Endothelial cell of umbilical vein (primary cell): ENCODE measurements around the gene SLC5A10. TPM values are rescaled to one million over a fixed set of nuclear protein-coding genes. Genes with fewer than 3 reads are reported as not detected.

ENCODE experiments used
- BruUV-seq: library from RNA; stranded (reverse); fragments of 400-500 nt; replicated peaks from 2 replicates; lab custom pipeline; 2021; lab: Mats Ljungman, UMichigan
- CTCF ChIA-PET: fragments of 300-600, 350-600 bp; sonication (Branson Sonifier 250); formaldehyde crosslinking; loops from one replicate; lab custom pipeline; 2021; ENCODE audit warnings: antibody characterized with exemption, inconsistent platforms; lab: Charles Lee
- POLR2A ChIA-PET: fragments of 300-600, 350-600 bp; sonication (Branson Sonifier 250); formaldehyde crosslinking; loops from one replicate; lab custom pipeline; 2021; ENCODE audit warnings: antibody characterized with exemption, inconsistent platforms; lab: Charles Lee
- DNase-seq: peaks from one replicate; pipeline ENCODE4 v3.0.0-alpha.2; 2011; ENCODE audit warnings: low read depth, low spot score
- FAIRE-seq: peaks from 2 replicates; lab custom pipeline; 2011; peaks lifted over from hg19 to GRCh38; lab: Jason Lieb, UNC
- H2AFZ ChIP-seq: 2 replicates; pipeline ENCODE4 v1.6.0; 2012; ENCODE audit warnings: low read depth, low read length, control low read depth, inconsistent platforms
- H3K27ac ChIP-seq: 2 replicates; pipeline ENCODE4 v1.5.1; 2011; ENCODE audit warnings: low read depth, mild to moderate bottlenecking, control low read depth, low read length, moderate library complexity; ENCODE audit not compliant: insufficient read depth
- H3K27me3 ChIP-seq, 2 experiments: 2 replicates each; pipeline versions ENCODE4 v1.6.0 to v1.6.1; 2011; ENCODE audit warnings: low read length in 2 of 2, mixed read lengths in 1 of 2; ENCODE audit not compliant: control insufficient read depth in 2 of 2, insufficient read depth in 2 of 2
- H3K36me3 ChIP-seq, 2 experiments: 2 replicates in 1 of 2; 3 replicates in 1 of 2; pipeline ENCODE4 v1.5.1; 2011; ENCODE audit warnings: low read length in 2 of 2, mild to moderate bottlenecking in 1 of 2, moderate library complexity in 1 of 2; ENCODE audit not compliant: control insufficient read depth in 2 of 2, insufficient read depth in 2 of 2; ENCODE audit errors: extremely low read depth in 1 of 2
- H3K4me1 ChIP-seq: 3 replicates; pipeline ENCODE4 v1.5.1; 2011; ENCODE audit warnings: mild to moderate bottlenecking, low read length; ENCODE audit not compliant: control insufficient read depth, insufficient read depth; ENCODE audit errors: extremely low read depth
- H3K4me2 ChIP-seq: 2 replicates; pipeline ENCODE4 v1.6.1; 2011; ENCODE audit warnings: low read length, control low read depth, mixed read lengths; ENCODE audit not compliant: insufficient read depth
- H3K4me3 ChIP-seq, 3 experiments: fragments of 200-600 bp in 1 of 3; sonication (generic), shearing (Covaris generic) in 1 of 3; replicated peaks in 1 of 3; 2 replicates each; pipeline ENCODE4 v1.5.1; 2011 to 2016; ENCODE audit warnings: control low read depth in 3 of 3, low read length in 3 of 3, mild to moderate bottlenecking in 2 of 3, inconsistent platforms in 1 of 3, low read depth in 1 of 3, moderate library complexity in 1 of 3; ENCODE audit not compliant: insufficient read depth in 1 of 3
- H3K79me2 ChIP-seq: 2 replicates; pipeline ENCODE4 v1.6.0; 2012; ENCODE audit warnings: low read length, inconsistent platforms; ENCODE audit not compliant: control insufficient read depth, insufficient read depth
- H3K9ac ChIP-seq: replicated peaks from 2 replicates; pipeline ENCODE3; 2011; ENCODE audit warnings: low read length, control low read depth; ENCODE audit not compliant: insufficient read depth; ENCODE audit errors: extremely low read depth
- H3K9me1 ChIP-seq: replicated peaks from 3 replicates; pipeline ENCODE4 v1.6.0; 2011; ENCODE audit warnings: mild to moderate bottlenecking, low read length; ENCODE audit not compliant: control insufficient read depth, insufficient read depth; ENCODE audit errors: extremely low read depth
- H3K9me3 ChIP-seq: replicated peaks from 2 replicates; pipeline ENCODE4 v1.5.1; 2012; ENCODE audit warnings: low read length, inconsistent platforms; ENCODE audit not compliant: control insufficient read depth, insufficient read depth
- H4K20me1 ChIP-seq: replicated peaks from 2 replicates; pipeline ENCODE3; 2011; ENCODE audit warnings: mild to moderate bottlenecking, low read length; ENCODE audit not compliant: control insufficient read depth, insufficient read depth; ENCODE audit errors: extremely low read depth
- EZH2 ChIP-seq: IDR thresholded peaks from 2 replicates; pipeline ENCODE4 v1.6.1; 2012; ENCODE audit warnings: borderline replicate concordance, low read depth, mild to moderate bottlenecking, moderate library complexity, low read length, inconsistent platforms; ENCODE audit not compliant: severe bottlenecking
- FOS ChIP-seq: IDR thresholded peaks from 2 replicates; pipeline ENCODE4 v1.6.1; 2011; ENCODE audit warnings: mild to moderate bottlenecking, low read length, moderate library complexity, borderline replicate concordance; ENCODE audit not compliant: insufficient read depth
- GATA2 ChIP-seq: IDR thresholded peaks from 2 replicates; pipeline ENCODE4 v1.7.0; 2011; ENCODE audit warnings: low read depth, mild to moderate bottlenecking, moderate library complexity, mixed read lengths, low read length; ENCODE audit not compliant: insufficient read length, insufficient read depth
- JUN ChIP-seq: IDR thresholded peaks from 2 replicates; pipeline ENCODE4 v1.6.1; 2011; ENCODE audit warnings: borderline replicate concordance, low read depth; ENCODE audit not compliant: insufficient read length, insufficient read depth
- MYC ChIP-seq: IDR thresholded peaks from one replicate; pipeline ENCODE4 v1.6.1; 2011; ENCODE audit warnings: mild to moderate bottlenecking, low read depth, low read length
- POLR2A ChIP-seq: IDR thresholded peaks from 2 replicates; pipeline ENCODE4 v1.6.1; 2012; ENCODE audit warnings: low read depth, mild to moderate bottlenecking, control low read depth, low read length
- POLR2AphosphoS5 ChIP-seq: IDR thresholded peaks from 2 replicates; pipeline ENCODE4 v1.6.1; 2012; ENCODE audit warnings: low read depth, mild to moderate bottlenecking, control low read depth, low read length, moderate library complexity; ENCODE audit not compliant: insufficient read depth
- dilution Hi-C: fragments of 300-500 bp; cut with MboI; formaldehyde crosslinking; loops from one replicate; pipeline ENCODE4 v1.15.0; 2019; ENCODE audit warnings: low sequenced_read_pairs; ENCODE audit not compliant: extremely low pct_ligation_motif_present
- intact Hi-C: fragments of 100-400 bp; cut with micrococcal nuclease; formaldehyde crosslinking; loops from one replicate; pipeline ENCODE4 v1.10.0; 2022
- polyA plus RNA-seq, 4 experiments: library from polyadenylated mRNA; depleted of rRNA in 3 of 4; stranded (reverse) in 3 of 4; unstranded in 1 of 4; fragments of >200 nt; gene quantifications; 2 replicates each; pipeline versions ENCODE4 v1.2.1 to v1.2.3, GENCODE V29; 2011 to 2012; ENCODE audit warnings: missing spikeins in 1 of 4
- total RNA-seq: library from RNA; stranded (reverse); gene quantifications from 2 replicates; pipeline ENCODE4 v1.2.3, GENCODE V29; 2021
- TF ChIP-seq, protein P1 (sequence below), 2 donors: IDR thresholded peaks; 1 replicate in 1 of 2; 2 replicates in 1 of 2; pipeline ENCODE4 v1.5.1; 2011; ENCODE audit warnings: low read length in 2 of 2, mild to moderate bottlenecking in 2 of 2, moderate library complexity in 2 of 2, control low read depth in 1 of 2, inconsistent platforms in 1 of 2, low read depth in 1 of 2; ENCODE audit not compliant: insufficient read depth in 1 of 2; ENCODE audit errors: extremely low read depth in 1 of 2
- TF ChIP-seq, protein P2 (sequence below): IDR thresholded peaks from 2 replicates; pipeline ENCODE4 v1.6.1; 2011; ENCODE audit not compliant: insufficient read depth, insufficient read length

The SLC5A10 gene
- total and polyA plus RNA-seq, 2 donors (not counting 3 experiments of a cell fraction or from before 2014, with no cell fraction given) = not detected

DNA sequence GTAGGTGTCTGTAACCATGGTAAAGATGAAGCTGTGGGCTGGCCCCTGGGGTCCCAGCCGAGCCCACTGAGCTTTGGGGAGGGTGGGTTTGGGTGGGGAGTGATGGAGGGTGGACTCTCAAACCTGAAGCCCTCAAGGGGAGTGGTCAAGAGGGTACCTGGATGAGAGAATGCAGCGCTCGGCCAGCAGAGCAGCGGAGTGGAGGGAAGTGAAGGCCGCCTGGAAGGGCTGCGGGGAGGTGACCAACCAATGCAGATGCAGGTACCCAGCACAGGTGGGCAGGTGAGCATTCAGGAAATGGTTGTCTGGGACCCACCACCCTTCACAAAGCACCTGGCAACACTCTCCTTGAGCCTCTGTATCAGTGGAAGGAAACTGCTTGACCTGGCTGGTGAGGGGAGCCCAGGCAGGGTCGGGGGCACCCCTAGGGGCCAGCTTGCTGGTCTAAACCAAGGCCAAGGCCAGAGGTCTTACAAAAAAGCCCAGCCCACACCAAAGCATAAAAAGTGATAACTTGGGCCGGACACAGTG is 3.4 kb upstream of the SLC5A10 start:
- Histone ChIP-seq H3K9me1 (no peaks in the 10 kb centered on the region), H3K27me3 (peaks cover 19 to 29% of the 10 kb centered on the region in 2 experiments), H3K4me2 (no peak overlapping the region), H3K9ac (no peak overlapping the region), H2AFZ (no peak overlapping the region), H3K79me2 (no peaks in the 10 kb centered on the region), H4K20me1 (no peaks in the 10 kb centered on the region), H3K27ac (no peak overlapping the region), H3K9me3 (no peaks in the 10 kb centered on the region), H3K36me3 (no peaks in the 10 kb centered on the region), H3K4me3 (no peak overlapping the region), H3K4me1 (no peaks in the 10 kb centered on the region)
- intact Hi-C loops (no loop called here), dilution Hi-C loops (no loop called here)
- no peak for FAIRE-seq
- ChIA-PET POLR2A (no interaction called here), CTCF (interaction anchor here (1.0 to 2.1 kb wide), 2 partner anchors 12 to 13 kb away, joined by 4 to 11 read pairs; no protein-coding TSS in a partner anchor)
- TF ChIP-seq MYC (no peak), GATA2 (no peak), FOS (no peak), JUN (no peak), POLR2A (no peak), EZH2 (no peak), POLR2AphosphoS5 (no peak)
- TF ChIP-seq, protein P1, sequence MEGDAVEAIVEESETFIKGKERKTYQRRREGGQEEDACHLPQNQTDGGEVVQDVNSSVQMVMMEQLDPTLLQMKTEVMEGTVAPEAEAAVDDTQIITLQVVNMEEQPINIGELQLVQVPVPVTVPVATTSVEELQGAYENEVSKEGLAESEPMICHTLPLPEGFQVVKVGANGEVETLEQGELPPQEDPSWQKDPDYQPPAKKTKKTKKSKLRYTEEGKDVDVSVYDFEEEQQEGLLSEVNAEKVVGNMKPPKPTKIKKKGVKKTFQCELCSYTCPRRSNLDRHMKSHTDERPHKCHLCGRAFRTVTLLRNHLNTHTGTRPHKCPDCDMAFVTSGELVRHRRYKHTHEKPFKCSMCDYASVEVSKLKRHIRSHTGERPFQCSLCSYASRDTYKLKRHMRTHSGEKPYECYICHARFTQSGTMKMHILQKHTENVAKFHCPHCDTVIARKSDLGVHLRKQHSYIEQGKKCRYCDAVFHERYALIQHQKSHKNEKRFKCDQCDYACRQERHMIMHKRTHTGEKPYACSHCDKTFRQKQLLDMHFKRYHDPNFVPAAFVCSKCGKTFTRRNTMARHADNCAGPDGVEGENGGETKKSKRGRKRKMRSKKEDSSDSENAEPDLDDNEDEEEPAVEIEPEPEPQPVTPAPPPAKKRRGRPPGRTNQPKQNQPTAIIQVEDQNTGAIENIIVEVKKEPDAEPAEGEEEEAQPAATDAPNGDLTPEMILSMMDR (IDR thresholded peaks at IDR 0.05; ENCODE audit: extremely low read depth in 1 of 2, insufficient read depth in 1 of 2, low read depth in 1 of 2, low read length in 2 of 2) = no peak
- TF ChIP-seq, protein P2, sequence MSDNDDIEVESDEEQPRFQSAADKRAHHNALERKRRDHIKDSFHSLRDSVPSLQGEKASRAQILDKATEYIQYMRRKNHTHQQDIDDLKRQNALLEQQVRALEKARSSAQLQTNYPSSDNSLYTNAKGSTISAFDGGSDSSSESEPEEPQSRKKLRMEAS = no peak
- BruUV-seq = no TSS peak
- no peak for DNase-seq
